K562 (cell line): ENCODE measurements around the gene TENM4. TPM values are rescaled to one million over a fixed set of nuclear protein-coding genes. Genes with fewer than 3 reads are reported as not detected.

Experiments
- ATAC-seq: fragments of 200-7000 bp; cut with Tn5 transposase; 3 replicates; pipeline ENCODE4 v1.9.1; 2020; ENCODE audit warnings: moderate library complexity
- BruUV-seq: library from RNA; stranded (reverse); fragments of 400-500 nt; replicated peaks from 2 replicates; lab custom pipeline; 2021; lab: Mats Ljungman, UMichigan
- CTCF ChIA-PET: fragments of 300-600 bp; formaldehyde crosslinking; extraction: SDS; loops from one replicate; lab custom pipeline; 2021; ENCODE audit warnings: low intra/inter-chr PET ratio; lab: Yijun Ruan, JAX
- POLR2A ChIA-PET: fragments of 300-600, 350-650 bp; sonication (Branson Sonifier 250); formaldehyde crosslinking; extraction: SDS; loops from one replicate; lab custom pipeline; 2021; ENCODE audit warnings: antibody characterized with exemption, inconsistent platforms; lab: Yijun Ruan, JAX
- DNase-seq, 4 experiments: peaks; one replicate each; pipeline versions ENCODE4 v3.0.0 to v3.0.0-alpha.2; 2011 to 2018; ENCODE audit warnings: low spot score in 3 of 4, mixed read lengths in 3 of 4; ENCODE audit errors: extremely low read depth in 1 of 4
- FAIRE-seq: peaks from 2 replicates; lab custom pipeline; 2011; peaks lifted over from hg19 to GRCh38; lab: Jason Lieb, UNC
- H2AFZ ChIP-seq: 2 replicates; pipeline ENCODE4 v1.6.0; 2011; ENCODE audit warnings: low read depth, low read length, control low read depth, inconsistent platforms
- H3K27ac ChIP-seq: fragments of 200-600 bp; 3 replicates; pipeline ENCODE4 v1.8.0; 2011; ENCODE audit warnings: low read depth, mild to moderate bottlenecking, control low read depth, inconsistent platforms, low read length, moderate library complexity, mixed read lengths; ENCODE audit errors: extremely low read depth
- H3K27me3 ChIP-seq, 2 experiments: fragments of 300-600 bp in 1 of 2; 2 replicates in 1 of 2; 3 replicates in 1 of 2; pipeline versions ENCODE4 v1.6.0 to v1.8.0; 2011; ENCODE audit warnings: inconsistent platforms in 2 of 2, low read length in 2 of 2, mild to moderate bottlenecking in 1 of 2, mixed read lengths in 1 of 2, moderate library complexity in 1 of 2; ENCODE audit not compliant: control insufficient read depth in 2 of 2, insufficient read depth in 2 of 2
- H3K36me3 ChIP-seq: fragments of 300-600 bp; 3 replicates; pipeline ENCODE4 v1.8.0; 2011; ENCODE audit warnings: mild to moderate bottlenecking, low read length, inconsistent platforms; ENCODE audit not compliant: control insufficient read depth, insufficient read depth
- H3K4me1 ChIP-seq, 2 experiments: fragments of 200-600 bp in 1 of 2; replicated peaks in 1 of 2; 2 replicates in 1 of 2; 3 replicates in 1 of 2; pipeline versions ENCODE4 v1.5.1 to v1.8.0; 2011; ENCODE audit warnings: inconsistent platforms in 2 of 2, low read length in 2 of 2, mild to moderate bottlenecking in 1 of 2, mixed read lengths in 1 of 2, moderate library complexity in 1 of 2; ENCODE audit not compliant: control insufficient read depth in 2 of 2, insufficient read depth in 2 of 2
- H3K4me2 ChIP-seq: 2 replicates; pipeline ENCODE4 v1.6.1; 2011; ENCODE audit warnings: low read length, control low read depth, inconsistent platforms, mixed read lengths; ENCODE audit not compliant: insufficient read depth
- H3K4me3 ChIP-seq: fragments of 200-600 bp; sonication (generic), shearing (Covaris generic); 2 replicates; pipeline ENCODE4 v1.5.1; 2016; ENCODE audit warnings: control low read depth, inconsistent platforms
- H3K79me2 ChIP-seq: fragments of 200-600 bp; 3 replicates; pipeline ENCODE4 v1.8.0; 2011; ENCODE audit warnings: low read length, inconsistent platforms; ENCODE audit not compliant: control insufficient read depth, insufficient read depth
- H3K9ac ChIP-seq, 2 experiments: 2 replicates each; pipeline versions ENCODE4 v1.6.0 to v1.6.1; 2011; ENCODE audit warnings: low read depth in 2 of 2, low read length in 2 of 2, control low read depth in 1 of 2, inconsistent platforms in 1 of 2, mild to moderate bottlenecking in 1 of 2, mixed read lengths in 1 of 2; ENCODE audit not compliant: insufficient read depth in 1 of 2
- H3K9me1 ChIP-seq: one replicate; pipeline ENCODE4 v1.6.0; 2011; ENCODE audit warnings: inconsistent platforms, mild to moderate bottlenecking, low read length, moderate library complexity; ENCODE audit not compliant: control insufficient read depth, insufficient read depth
- H3K9me3 ChIP-seq: replicated peaks from 2 replicates; pipeline ENCODE4 v1.5.1; 2011; ENCODE audit warnings: low read depth, low read length, inconsistent platforms; ENCODE audit not compliant: control insufficient read depth, insufficient read depth
- H4K20me1 ChIP-seq: replicated peaks from 2 replicates; pipeline ENCODE4 v1.6.1; 2011; ENCODE audit warnings: low read length, inconsistent platforms, mixed read lengths; ENCODE audit not compliant: control insufficient read depth, insufficient read depth
- CBX5 ChIP-seq: IDR thresholded peaks from 2 replicates; pipeline ENCODE4 v1.6.1; 2014; ENCODE audit warnings: low read depth, borderline replicate concordance
- CREB1 ChIP-seq, 2 experiments: sonication (generic) in 1 of 2; formaldehyde crosslinking in 1 of 2; IDR thresholded peaks; 2 replicates each; pipeline versions ENCODE4 v1.6.1 to v1.8.0; 2012 to 2022; ENCODE audit warnings: inconsistent platforms in 1 of 2, mild to moderate bottlenecking in 1 of 2, missing genetic modification reagents in 1 of 2, moderate library complexity in 1 of 2
- FOXA3 ChIP-seq, 2 experiments: fragments of 450-650 bp in 1 of 2; sonication (generic) in 1 of 2; formaldehyde crosslinking; IDR thresholded peaks in 1 of 2; conservative IDR thresholded peaks in 1 of 2; 2 replicates each; pipeline versions ENCODE4 v1.4.0 to v1.8.0; 2020 to 2022; ENCODE audit warnings: mild to moderate bottlenecking in 2 of 2, missing genetic modification reagents in 1 of 2
- HNRNPUL1 ChIP-seq: fragments of 200-400 bp; formaldehyde crosslinking; IDR thresholded peaks from 2 replicates; pipeline ENCODE4 v1.6.1; 2017; ENCODE audit warnings: low read length
- MTA3 ChIP-seq: fragments of 450-650 bp; formaldehyde crosslinking; IDR thresholded peaks from 2 replicates; pipeline ENCODE4 v1.6.1; 2017; ENCODE audit warnings: mild to moderate bottlenecking, borderline replicate concordance
- MYBL2 ChIP-seq, 2 experiments: fragments of 450-650 bp in 1 of 2; sonication (generic) in 1 of 2; formaldehyde crosslinking in 1 of 2; IDR thresholded peaks; 2 replicates each; pipeline versions ENCODE4 v1.6.1 to v1.8.1; 2017 to 2022; ENCODE audit warnings: borderline replicate concordance in 1 of 2, inconsistent platforms in 1 of 2, low read depth in 1 of 2, mild to moderate bottlenecking in 1 of 2, missing genetic modification reagents in 1 of 2, moderate library complexity in 1 of 2
- THRB ChIP-seq: fragments of 450-650 bp; formaldehyde crosslinking; conservative IDR thresholded peaks from 2 replicates; pipeline ENCODE4 v1.4.0; 2022; ENCODE audit warnings: mild to moderate bottlenecking, missing genetic modification characterization
- XRCC4 ChIP-seq: IDR thresholded peaks from one replicate; pipeline ENCODE4 v1.6.1; 2011; ENCODE audit not compliant: insufficient read depth, insufficient read length; ENCODE audit errors: extremely low read depth
- ZNF253 ChIP-seq: fragments of 250-450 bp; sonication (Bioruptor Pico); conservative IDR thresholded peaks from 2 replicates; pipeline ENCODE4 v1.6.1; 2021; ENCODE audit warnings: mild to moderate bottlenecking
- ZNF384 ChIP-seq: IDR thresholded peaks from 2 replicates; pipeline ENCODE4 v1.6.1; 2012; ENCODE audit warnings: low read depth, low read length, improper control_type of control experiment
- WGBS: fragments of 100-300 bp; shearing (Covaris generic); methylation state at CpG from one replicate; pipeline ENCODE4 v1.1.6; 2016; ENCODE audit warnings: low coverage, mixed read lengths; ENCODE audit not compliant: insufficient coverage; ENCODE audit errors: missing lambda C conversion rate; 5-methylcytosine and 5-hydroxymethylcytosine counted together
- in situ Hi-C: fragments of 300-500 bp; cut with MboI; formaldehyde crosslinking; loops from 4 replicates; pipeline ENCODE4 v1.15.0; 2018; ENCODE audit warnings: inconsistent platforms, mixed read lengths
- intact Hi-C: fragments of 100-400 bp; cut with micrococcal nuclease; formaldehyde crosslinking; loops from 2 replicates; pipeline ENCODE4 v1.14.2; 2022
- polyA plus RNA-seq, 8 experiments: library from polyadenylated mRNA; depleted of rRNA in 4 of 8; stranded (reverse) in 5 of 8; unstranded in 3 of 8; fragments of >200 nt; fragmentation: Nextera tagmentation in 2 of 8; fragmentation: Illumina TruSeq in 1 of 8; extraction: Ambion mirVana in 2 of 8; extraction: Trizol in 1 of 8; gene quantifications; 2 replicates each; pipeline versions ENCODE4 v1.2.1 to v1.2.3, GENCODE V29; 2011 to 2014; ENCODE audit warnings: inconsistent platforms in 1 of 8, missing spikeins in 1 of 8
- total RNA-seq, 7 experiments: library from RNA; depleted of rRNA in 6 of 7; stranded (reverse); fragments of >200 nt in 6 of 7; fragmentation: Illumina TruSeq in 2 of 7; extraction: Trizol in 2 of 7; gene quantifications; 2 replicates each; pipeline versions ENCODE4 v1.2.1 to v1.2.3, GENCODE V29; 2011 to 2021; ENCODE audit warnings: low replicate concordance in 1 of 7
- TF ChIP-seq, protein P1 (sequence below), 2 experiments: fragments of 200-800 bp in 1 of 2; sonication (Bioruptor generic) in 1 of 2; sonication (generic) in 1 of 2; formaldehyde crosslinking in 1 of 2; IDR thresholded peaks in 1 of 2; conservative IDR thresholded peaks in 1 of 2; 2 replicates each; pipeline versions ENCODE4 v1.5.0 to v1.6.1; 2016 to 2020; ENCODE audit warnings: missing compliant biosample characterization in 1 of 2, missing genetic modification characterization in 1 of 2, missing genetic modification reagents in 1 of 2
- TF ChIP-seq, protein P2 (sequence below): sonication (generic); formaldehyde crosslinking; IDR thresholded peaks from 2 replicates; pipeline ENCODE4 v1.8.1; 2023; ENCODE audit warnings: mild to moderate bottlenecking, missing genetic modification reagents
- TF ChIP-seq, protein P3 (sequence below): fragments of 250-450 bp; sonication (Bioruptor Pico); IDR thresholded peaks from 2 replicates; pipeline ENCODE4 v1.5.0; 2022; ENCODE audit warnings: mild to moderate bottlenecking

The TENM4 gene
- total and polyA plus RNA-seq, 9 of the 15 experiments (the other 6 are each of a cell fraction or from before 2014, with no cell fraction given), result 0.16 TPM; not detected in 8

DNA sequence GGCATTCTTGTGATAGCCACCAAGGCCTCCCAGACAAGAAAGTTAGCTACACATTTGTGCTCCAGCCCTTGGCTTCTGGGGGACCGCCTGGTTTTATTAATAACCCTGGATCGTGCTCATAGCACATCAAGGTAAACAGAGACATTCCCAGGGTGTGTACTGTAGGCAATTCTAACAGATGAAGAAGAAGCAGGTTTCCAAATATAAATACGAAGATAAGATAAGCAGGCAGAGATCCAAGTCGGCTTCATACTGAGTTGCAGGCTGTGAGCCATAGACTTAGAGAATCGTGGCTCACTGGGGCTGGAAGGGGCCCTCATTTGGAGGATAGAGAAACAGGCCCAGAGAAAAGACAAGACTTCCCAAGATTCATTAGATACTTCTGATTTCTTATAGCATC, 131.4 kb downstream of the TENM4 start:
- no peak for DNase-seq
- Histone ChIP-seq H3K9ac (no peak overlapping the region), H2AFZ (no peak overlapping the region)
- BruUV-seq, result no TSS peak
- TF ChIP-seq, protein P1, sequence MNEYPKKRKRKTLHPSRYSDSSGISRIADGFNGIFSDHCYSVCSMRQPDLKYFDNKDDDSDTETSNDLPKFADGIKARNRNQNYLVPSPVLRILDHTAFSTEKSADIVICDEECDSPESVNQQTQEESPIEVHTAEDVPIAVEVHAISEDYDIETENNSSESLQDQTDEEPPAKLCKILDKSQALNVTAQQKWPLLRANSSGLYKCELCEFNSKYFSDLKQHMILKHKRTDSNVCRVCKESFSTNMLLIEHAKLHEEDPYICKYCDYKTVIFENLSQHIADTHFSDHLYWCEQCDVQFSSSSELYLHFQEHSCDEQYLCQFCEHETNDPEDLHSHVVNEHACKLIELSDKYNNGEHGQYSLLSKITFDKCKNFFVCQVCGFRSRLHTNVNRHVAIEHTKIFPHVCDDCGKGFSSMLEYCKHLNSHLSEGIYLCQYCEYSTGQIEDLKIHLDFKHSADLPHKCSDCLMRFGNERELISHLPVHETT (CRISPR knock-in tag; conservative IDR thresholded peaks at IDR 0.05 in 1 of 2, IDR thresholded peaks at IDR 0.05 in 1 of 2), result no peak
- TF ChIP-seq MTA3 (no peak), ZNF253 (no peak), CBX5 (no peak), XRCC4 (no peak), HNRNPUL1 (no peak), CREB1 (IDR thresholded peaks at IDR 0.05) (no peak), CREB1 (CRISPR knock-in tag; IDR thresholded peaks at IDR 0.05) (no peak), FOXA3 (CRISPR knock-in tag; conservative IDR thresholded peaks at IDR 0.05 in 1 of 2, IDR thresholded peaks at IDR 0.05 in 1 of 2) (no peak), MYBL2 (IDR thresholded peaks at IDR 0.05; ENCODE audit: low read depth) (no peak), MYBL2 (CRISPR knock-in tag; IDR thresholded peaks at IDR 0.05; ENCODE audit: borderline replicate concordance) (no peak), ZNF384 (no peak), THRB (CRISPR knock-in tag) (no peak)
- TF ChIP-seq, protein P2, sequence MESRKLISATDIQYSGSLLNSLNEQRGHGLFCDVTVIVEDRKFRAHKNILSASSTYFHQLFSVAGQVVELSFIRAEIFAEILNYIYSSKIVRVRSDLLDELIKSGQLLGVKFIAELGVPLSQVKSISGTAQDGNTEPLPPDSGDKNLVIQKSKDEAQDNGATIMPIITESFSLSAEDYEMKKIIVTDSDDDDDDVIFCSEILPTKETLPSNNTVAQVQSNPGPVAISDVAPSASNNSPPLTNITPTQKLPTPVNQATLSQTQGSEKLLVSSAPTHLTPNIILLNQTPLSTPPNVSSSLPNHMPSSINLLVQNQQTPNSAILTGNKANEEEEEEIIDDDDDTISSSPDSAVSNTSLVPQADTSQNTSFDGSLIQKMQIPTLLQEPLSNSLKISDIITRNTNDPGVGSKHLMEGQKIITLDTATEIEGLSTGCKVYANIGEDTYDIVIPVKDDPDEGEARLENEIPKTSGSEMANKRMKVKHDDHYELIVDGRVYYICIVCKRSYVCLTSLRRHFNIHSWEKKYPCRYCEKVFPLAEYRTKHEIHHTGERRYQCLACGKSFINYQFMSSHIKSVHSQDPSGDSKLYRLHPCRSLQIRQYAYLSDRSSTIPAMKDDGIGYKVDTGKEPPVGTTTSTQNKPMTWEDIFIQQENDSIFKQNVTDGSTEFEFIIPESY, result no peak
- TF ChIP-seq, protein P3, sequence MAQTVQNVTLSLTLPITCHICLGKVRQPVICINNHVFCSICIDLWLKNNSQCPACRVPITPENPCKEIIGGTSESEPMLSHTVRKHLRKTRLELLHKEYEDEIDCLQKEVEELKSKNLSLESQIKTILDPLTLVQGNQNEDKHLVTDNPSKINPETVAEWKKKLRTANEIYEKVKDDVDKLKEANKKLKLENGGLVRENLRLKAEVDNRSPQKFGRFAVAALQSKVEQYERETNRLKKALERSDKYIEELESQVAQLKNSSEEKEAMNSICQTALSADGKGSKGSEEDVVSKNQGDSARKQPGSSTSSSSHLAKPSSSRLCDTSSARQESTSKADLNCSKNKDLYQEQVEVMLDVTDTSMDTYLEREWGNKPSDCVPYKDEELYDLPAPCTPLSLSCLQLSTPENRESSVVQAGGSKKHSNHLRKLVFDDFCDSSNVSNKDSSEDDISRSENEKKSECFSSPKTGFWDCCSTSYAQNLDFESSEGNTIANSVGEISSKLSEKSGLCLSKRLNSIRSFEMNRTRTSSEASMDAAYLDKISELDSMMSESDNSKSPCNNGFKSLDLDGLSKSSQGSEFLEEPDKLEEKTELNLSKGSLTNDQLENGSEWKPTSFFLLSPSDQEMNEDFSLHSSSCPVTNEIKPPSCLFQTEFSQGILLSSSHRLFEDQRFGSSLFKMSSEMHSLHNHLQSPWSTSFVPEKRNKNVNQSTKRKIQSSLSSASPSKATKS (CRISPR knock-in tag), result no peak
- TF ChIP-seq, all 486 proteins: peak for 0
- Histone ChIP-seq H3K79me2 (no peaks in the 10 kb centered on the region), H3K9me3 (no peaks in the 10 kb centered on the region), H4K20me1 (no peaks in the 10 kb centered on the region), H3K27me3 (no peaks in the 10 kb centered on the region), H3K4me1 (no peaks in the 10 kb centered on the region), H3K4me2 (no peak overlapping the region), H3K27ac (no peak overlapping the region), H3K4me3 (no peak overlapping the region), H3K9me1 (no peaks in the 10 kb centered on the region), H3K36me3 (no peaks in the 10 kb centered on the region)
- in situ Hi-C loops, result no loop called here
- CTCF ChIA-PET, result no interaction called here
- FAIRE-seq, result no peak
- POLR2A ChIA-PET, result interaction anchor here (0.6 kb wide), 1 partner anchor 51 kb away, joined by 3 read pairs; no protein-coding TSS in a partner anchor
- WGBS, result 1% methylated on average over 5 of the region's 5 CpGs
- no peak for ATAC-seq
- intact Hi-C loops, result no loop called here
